ENCODE results near the gene RTL10. TPM values are rescaled to one million over a fixed set of nuclear protein-coding genes. Genes with fewer than 3 reads are reported as not detected.

RTL10 gene
- total and polyA plus RNA-seq, 2 donors (not counting 1 experiment from before 2014, with no cell fraction given): 6.4 to 15.2 TPM

DNA sequence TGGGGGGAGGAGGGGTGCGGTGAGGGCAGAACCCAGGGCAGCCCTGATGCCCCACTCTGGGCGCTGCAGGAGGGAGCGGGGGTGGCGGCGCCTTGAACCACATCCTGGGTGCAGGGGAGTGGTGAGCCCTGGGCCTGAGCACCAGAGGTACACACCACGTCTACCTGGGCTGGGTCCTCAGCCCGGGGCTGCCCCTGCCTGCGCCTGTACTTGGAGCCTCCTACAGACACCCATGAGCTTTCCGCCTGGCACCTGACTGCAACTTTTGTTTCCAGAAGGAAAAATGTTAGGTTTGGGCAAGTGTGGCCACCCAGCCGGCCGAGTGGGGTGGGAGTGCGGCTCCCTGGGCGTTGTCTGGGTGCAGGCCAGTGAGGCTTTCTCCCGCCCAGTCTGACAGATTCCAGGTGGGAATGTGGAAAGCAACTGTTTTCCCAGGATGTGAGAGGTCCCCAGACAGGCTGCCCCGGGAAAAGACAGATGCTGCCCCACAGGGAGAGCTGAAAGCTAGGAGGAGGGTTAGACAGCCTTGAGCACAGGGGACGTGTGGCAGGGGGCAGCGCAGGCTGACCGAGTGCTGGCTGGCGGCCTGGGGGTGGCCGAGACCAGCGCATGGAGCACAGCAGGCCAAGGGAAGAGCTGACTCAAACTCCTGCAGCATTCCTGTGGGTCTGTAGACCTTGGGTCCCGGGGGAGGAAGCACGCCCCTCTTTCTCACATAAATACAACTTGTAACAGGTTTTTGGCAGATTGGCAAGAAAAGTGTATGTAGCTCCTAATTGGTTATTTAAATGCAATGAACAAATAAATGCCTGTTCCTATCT is 44.1 kb downstream of the RTL10 start:
- Histone ChIP-seq H3K4me1 (ENCODE audit: control insufficient read depth in 2 of 2, insufficient read depth in 2 of 2, low read length in 2 of 2) (no peaks in the 10 kb centered on the region), H3K27me3 (replicated peaks in 1 of 4; ENCODE audit: control extremely low read depth in 1 of 4, control insufficient read depth in 3 of 4, insufficient read depth in 4 of 4, low read length in 3 of 4) (no peaks in the 10 kb centered on the region), H3K4me2 (replicated peaks; ENCODE audit: low read depth, low read length, poor library complexity, severe bottlenecking) (no peak overlapping the region), H4K20me1 (ENCODE audit: control insufficient read depth, insufficient read depth, low read length, poor library complexity, severe bottlenecking) (no peaks in the 10 kb centered on the region), H3K9me3 (ENCODE audit: control extremely low read depth in 1 of 3, control insufficient read depth in 2 of 3, insufficient read depth in 1 of 3, low read length in 2 of 3) (no peaks in the 10 kb centered on the region), H3K9ac (ENCODE audit: low read length) (no peak overlapping the region), H3K36me3 (replicated peaks in 1 of 2; ENCODE audit: control extremely low read depth in 1 of 2, control insufficient read depth in 1 of 2, extremely low read depth in 1 of 2, insufficient read depth in 2 of 2, low read length in 1 of 2) (peaks cover 0 to 9% of the 10 kb centered on the region in 2 experiments), H2AFZ (ENCODE audit: insufficient read depth, low read depth, low read length, poor library complexity, severe bottlenecking) (no peak overlapping the region), H3K79me2 (ENCODE audit: control insufficient read depth, insufficient read depth, low read length) (no peaks in the 10 kb centered on the region), H3K4me3 (ENCODE audit: control extremely low read depth in 1 of 5, extremely low read depth in 1 of 5, insufficient read depth in 1 of 5, low read depth in 2 of 5, low read length in 4 of 5) (no peak overlapping the region), H3K27ac (ENCODE audit: low read length in 2 of 2) (no peak overlapping the region)
- no peak overlapping the region for H3K27ac Mint-ChIP-seq
- POLR2A ChIA-PET: no interaction called here
- no peaks in the 10 kb centered on the region for H3K9me3 Mint-ChIP-seq (ENCODE audit: insufficient read depth)
- CTCF ChIA-PET: interaction anchor here (0.5 kb wide), 1 partner anchor 88 kb away, joined by 3 read pairs; no protein-coding TSS in a partner anchor
- no peaks in the 10 kb centered on the region for H3K27me3 Mint-ChIP-seq
- no peak overlapping the region for H3K4me3 Mint-ChIP-seq
- H3K4me1 Mint-ChIP-seq: no peaks in the 10 kb centered on the region
- 96% methylated on average over 19 of the region's 23 CpGs for WGBS (ENCODE audit: insufficient coverage)
- ATAC-seq (ENCODE audit: low read depth) (no peak), DNase-seq (no peak)
- TF ChIP-seq, protein P1, sequence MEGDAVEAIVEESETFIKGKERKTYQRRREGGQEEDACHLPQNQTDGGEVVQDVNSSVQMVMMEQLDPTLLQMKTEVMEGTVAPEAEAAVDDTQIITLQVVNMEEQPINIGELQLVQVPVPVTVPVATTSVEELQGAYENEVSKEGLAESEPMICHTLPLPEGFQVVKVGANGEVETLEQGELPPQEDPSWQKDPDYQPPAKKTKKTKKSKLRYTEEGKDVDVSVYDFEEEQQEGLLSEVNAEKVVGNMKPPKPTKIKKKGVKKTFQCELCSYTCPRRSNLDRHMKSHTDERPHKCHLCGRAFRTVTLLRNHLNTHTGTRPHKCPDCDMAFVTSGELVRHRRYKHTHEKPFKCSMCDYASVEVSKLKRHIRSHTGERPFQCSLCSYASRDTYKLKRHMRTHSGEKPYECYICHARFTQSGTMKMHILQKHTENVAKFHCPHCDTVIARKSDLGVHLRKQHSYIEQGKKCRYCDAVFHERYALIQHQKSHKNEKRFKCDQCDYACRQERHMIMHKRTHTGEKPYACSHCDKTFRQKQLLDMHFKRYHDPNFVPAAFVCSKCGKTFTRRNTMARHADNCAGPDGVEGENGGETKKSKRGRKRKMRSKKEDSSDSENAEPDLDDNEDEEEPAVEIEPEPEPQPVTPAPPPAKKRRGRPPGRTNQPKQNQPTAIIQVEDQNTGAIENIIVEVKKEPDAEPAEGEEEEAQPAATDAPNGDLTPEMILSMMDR (IDR thresholded peaks at IDR 0.05): no peak
- no peak for TF ChIP-seq EZH2 (IDR thresholded peaks at IDR 0.05; ENCODE audit: borderline replicate concordance, insufficient read depth, low read depth, low read length, poor library complexity, severe bottlenecking)
- intact Hi-C loops (cut with micrococcal nuclease): no loop called here

DNA sequence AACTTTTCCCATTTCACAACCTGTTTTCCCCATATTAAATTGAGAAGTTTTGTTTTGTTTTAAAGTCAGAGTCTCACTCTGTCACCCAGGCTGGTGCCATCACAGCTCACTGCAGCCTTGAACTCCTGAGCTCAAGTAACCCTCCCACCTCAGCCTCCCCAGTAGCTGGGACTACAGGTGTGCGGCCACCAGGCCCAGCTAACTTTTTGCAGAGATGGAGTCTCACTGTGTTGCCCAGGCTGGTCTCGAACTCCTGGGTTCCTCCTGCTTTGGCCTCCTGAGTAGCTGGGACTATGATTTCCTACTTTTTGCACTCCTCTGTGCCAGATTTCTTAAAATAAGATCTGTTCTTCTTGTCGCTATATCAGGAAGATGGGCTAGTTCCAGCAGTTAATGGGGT is 44.9 kb downstream of the RTL10 start:
- H3K27me3 Mint-ChIP-seq: no peaks in the 10 kb centered on the region
- intact Hi-C loops (cut with micrococcal nuclease): no loop called here
- no peaks in the 10 kb centered on the region for H4K20me1 ChIP-seq (ENCODE audit: control insufficient read depth, insufficient read depth, low read length, poor library complexity, severe bottlenecking)
- H3K9ac ChIP-seq (ENCODE audit: low read length): no peak overlapping the region
- H3K9me3 ChIP-seq (ENCODE audit: control extremely low read depth in 1 of 3, control insufficient read depth in 2 of 3, insufficient read depth in 1 of 3, low read length in 2 of 3): no peaks in the 10 kb centered on the region
- H3K27me3 ChIP-seq (replicated peaks in 1 of 4; ENCODE audit: control extremely low read depth in 1 of 4, control insufficient read depth in 3 of 4, insufficient read depth in 4 of 4, low read length in 3 of 4): no peaks in the 10 kb centered on the region
- peaks cover 0 to 9% of the 10 kb centered on the region in 2 experiments for H3K36me3 ChIP-seq (replicated peaks in 1 of 2; ENCODE audit: control extremely low read depth in 1 of 2, control insufficient read depth in 1 of 2, extremely low read depth in 1 of 2, insufficient read depth in 2 of 2, low read length in 1 of 2)
- ChIA-PET POLR2A (no interaction called here), CTCF (no interaction called here)
- H3K4me1 ChIP-seq (ENCODE audit: control insufficient read depth in 2 of 2, insufficient read depth in 2 of 2, low read length in 2 of 2): no peaks in the 10 kb centered on the region
- TF ChIP-seq EZH2 (IDR thresholded peaks at IDR 0.05; ENCODE audit: borderline replicate concordance, insufficient read depth, low read depth, low read length, poor library complexity, severe bottlenecking): no peak
- TF ChIP-seq, protein P1 (IDR thresholded peaks at IDR 0.05): no peak
- no peak overlapping the region for H2AFZ ChIP-seq (ENCODE audit: insufficient read depth, low read depth, low read length, poor library complexity, severe bottlenecking)
- H3K9me3 Mint-ChIP-seq (ENCODE audit: insufficient read depth): no peaks in the 10 kb centered on the region
- H3K4me3 Mint-ChIP-seq: no peak overlapping the region
- WGBS (ENCODE audit: insufficient coverage): 96% methylated on average over 3 of the region's 3 CpGs
- H3K79me2 ChIP-seq (ENCODE audit: control insufficient read depth, insufficient read depth, low read length): no peaks in the 10 kb centered on the region
- ATAC-seq (ENCODE audit: low read depth) (no peak), DNase-seq (no peak)
- H3K4me3 ChIP-seq (ENCODE audit: control extremely low read depth in 1 of 5, extremely low read depth in 1 of 5, insufficient read depth in 1 of 5, low read depth in 2 of 5, low read length in 4 of 5): no peak overlapping the region
- no peak overlapping the region for H3K27ac ChIP-seq (ENCODE audit: low read length in 2 of 2)
- H3K4me2 ChIP-seq (replicated peaks; ENCODE audit: low read depth, low read length, poor library complexity, severe bottlenecking): no peak overlapping the region
- no peaks in the 10 kb centered on the region for H3K4me1 Mint-ChIP-seq
- H3K27ac Mint-ChIP-seq: no peak overlapping the region

Data from B cell (primary cell).